Natural killer cell (primary cell): Measurements from ENCODE around the gene OGFR. TPM values are rescaled to one million over a fixed set of nuclear protein-coding genes. Genes with fewer than 3 reads are reported as not detected.
"Not testable (repeated sequence)": the region's sequence is repeated elsewhere in the genome, so short reads cannot be mapped to it uniquely, and the experiment has no call there.

Experiments
- ATAC-seq, 3 donors: fragments of 150-1000 bp in 2 of 3; fragments of 200-7000 bp in 1 of 3; cut with Tn5 transposase; 1 replicate in 1 of 3; 2 replicates in 2 of 3; pipeline ENCODE4 v1.10.0; 2021; ENCODE audit warnings: mild to moderate bottlenecking in 2 of 3, moderate library complexity in 2 of 3
- DNase-seq, 2 donors: peaks; one replicate each; pipeline versions ENCODE4 v3.0.0 to v3.0.0-alpha.2; 2013 to 2021; ENCODE audit warnings: mixed read lengths in 1 of 2
- H3K27ac ChIP-seq: one replicate; pipeline ENCODE4 v1.5.1; 2013; ENCODE audit warnings: mild to moderate bottlenecking, low read length
- H3K27me3 ChIP-seq: one replicate; pipeline ENCODE4 v1.6.1; 2013; ENCODE audit warnings: low read length; ENCODE audit not compliant: control insufficient read depth, insufficient read depth
- H3K36me3 ChIP-seq: one replicate; pipeline ENCODE4 v1.6.1; 2013; ENCODE audit warnings: low read length; ENCODE audit not compliant: control insufficient read depth, insufficient read depth
- H3K4me1 ChIP-seq: one replicate; pipeline ENCODE4 v1.6.1; 2013; ENCODE audit warnings: low read length; ENCODE audit not compliant: control insufficient read depth, insufficient read depth
- H3K4me3 ChIP-seq: one replicate; pipeline ENCODE4 v1.5.1; 2013; ENCODE audit warnings: low read length
- H3K9me3 ChIP-seq: one replicate; pipeline ENCODE4 v1.6.1; 2013; ENCODE audit warnings: low read length; ENCODE audit not compliant: control insufficient read depth, insufficient read depth
- H3K27ac Mint-ChIP-seq, 2 donors: one replicate each; pipeline ENCODE4 v1.8.0; 2022; ENCODE audit warnings: mild to moderate bottlenecking in 2 of 2, mixed read lengths in 2 of 2, moderate library complexity in 1 of 2
- H3K27me3 Mint-ChIP-seq, 2 donors: one replicate each; pipeline ENCODE4 v1.8.0; 2022; ENCODE audit warnings: low read depth in 2 of 2, mixed read lengths in 2 of 2
- H3K36me3 Mint-ChIP-seq: one replicate; pipeline ENCODE4 v1.8.0; 2022; ENCODE audit warnings: mixed read lengths
- H3K4me1 Mint-ChIP-seq, 2 donors: one replicate each; pipeline ENCODE4 v1.8.0; 2022; ENCODE audit warnings: mixed read lengths in 2 of 2
- H3K4me3 Mint-ChIP-seq: one replicate; pipeline ENCODE4 v1.8.0; 2022; ENCODE audit warnings: mild to moderate bottlenecking, moderate library complexity, mixed read lengths
- H3K9me3 Mint-ChIP-seq, 2 donors: one replicate each; pipeline ENCODE4 v1.8.0; 2022; ENCODE audit warnings: mixed read lengths in 2 of 2
- WGBS: methylation state at CpG from one replicate; pipeline ENCODE4 v1.1.7; 2013; ENCODE audit warnings: missing lambda C conversion rate; ENCODE audit not compliant: insufficient coverage; 5-methylcytosine and 5-hydroxymethylcytosine counted together
- intact Hi-C: fragments of 100-400 bp; cut with micrococcal nuclease; formaldehyde crosslinking; loops from one replicate; pipeline ENCODE4 v1.14.2; 2022
- total RNA-seq, 4 donors: library from RNA; stranded (reverse); fragments of 120-200 nt in 1 of 4; gene quantifications; one replicate each; pipeline versions ENCODE4 v1.2.3 to v1.2.4, GENCODE V29; 2013 to 2022
- TF ChIP-seq, protein P1 (sequence below): fragments of 200-600 bp; IDR thresholded peaks from one replicate; pipeline ENCODE4 v1.8.0; 2022; ENCODE audit warnings: antibody characterized with exemption

Gene OGFR
- total RNA-seq, 3 donors from 2014 or later (not counting 1 experiment from before 2014, with no cell fraction given) = 71.0 to 84.0 (median 83.0) TPM

- TF ChIP-seq, protein P1, sequence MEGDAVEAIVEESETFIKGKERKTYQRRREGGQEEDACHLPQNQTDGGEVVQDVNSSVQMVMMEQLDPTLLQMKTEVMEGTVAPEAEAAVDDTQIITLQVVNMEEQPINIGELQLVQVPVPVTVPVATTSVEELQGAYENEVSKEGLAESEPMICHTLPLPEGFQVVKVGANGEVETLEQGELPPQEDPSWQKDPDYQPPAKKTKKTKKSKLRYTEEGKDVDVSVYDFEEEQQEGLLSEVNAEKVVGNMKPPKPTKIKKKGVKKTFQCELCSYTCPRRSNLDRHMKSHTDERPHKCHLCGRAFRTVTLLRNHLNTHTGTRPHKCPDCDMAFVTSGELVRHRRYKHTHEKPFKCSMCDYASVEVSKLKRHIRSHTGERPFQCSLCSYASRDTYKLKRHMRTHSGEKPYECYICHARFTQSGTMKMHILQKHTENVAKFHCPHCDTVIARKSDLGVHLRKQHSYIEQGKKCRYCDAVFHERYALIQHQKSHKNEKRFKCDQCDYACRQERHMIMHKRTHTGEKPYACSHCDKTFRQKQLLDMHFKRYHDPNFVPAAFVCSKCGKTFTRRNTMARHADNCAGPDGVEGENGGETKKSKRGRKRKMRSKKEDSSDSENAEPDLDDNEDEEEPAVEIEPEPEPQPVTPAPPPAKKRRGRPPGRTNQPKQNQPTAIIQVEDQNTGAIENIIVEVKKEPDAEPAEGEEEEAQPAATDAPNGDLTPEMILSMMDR = no peak
- H3K27ac Mint-ChIP-seq = no peak overlapping the region
- H3K27me3 Mint-ChIP-seq = no peaks in the 10 kb centered on the region
- peaks cover 0 to 4% of the 10 kb centered on the region in 2 donors for H3K4me1 Mint-ChIP-seq
- Histone ChIP-seq H3K27me3 (no peaks in the 10 kb centered on the region), H3K27ac (no peak overlapping the region), H3K4me1 (no peaks in the 10 kb centered on the region), H3K36me3 (no peaks in the 10 kb centered on the region), H3K9me3 (no peaks in the 10 kb centered on the region), H3K4me3 (no peak overlapping the region)
- H3K9me3 Mint-ChIP-seq = no peaks in the 10 kb centered on the region
- no peak for DNase-seq
- H3K36me3 Mint-ChIP-seq = no peaks in the 10 kb centered on the region
- no peak for ATAC-seq
- intact Hi-C loops = no loop called here
- 98% methylated on average over 6 of the region's 7 CpGs for WGBS
- no peak overlapping the region for H3K4me3 Mint-ChIP-seq
These were observed 39.5 kb downstream of the OGFR start for GRCh38 chr20:62844182-62844581.

DNA sequence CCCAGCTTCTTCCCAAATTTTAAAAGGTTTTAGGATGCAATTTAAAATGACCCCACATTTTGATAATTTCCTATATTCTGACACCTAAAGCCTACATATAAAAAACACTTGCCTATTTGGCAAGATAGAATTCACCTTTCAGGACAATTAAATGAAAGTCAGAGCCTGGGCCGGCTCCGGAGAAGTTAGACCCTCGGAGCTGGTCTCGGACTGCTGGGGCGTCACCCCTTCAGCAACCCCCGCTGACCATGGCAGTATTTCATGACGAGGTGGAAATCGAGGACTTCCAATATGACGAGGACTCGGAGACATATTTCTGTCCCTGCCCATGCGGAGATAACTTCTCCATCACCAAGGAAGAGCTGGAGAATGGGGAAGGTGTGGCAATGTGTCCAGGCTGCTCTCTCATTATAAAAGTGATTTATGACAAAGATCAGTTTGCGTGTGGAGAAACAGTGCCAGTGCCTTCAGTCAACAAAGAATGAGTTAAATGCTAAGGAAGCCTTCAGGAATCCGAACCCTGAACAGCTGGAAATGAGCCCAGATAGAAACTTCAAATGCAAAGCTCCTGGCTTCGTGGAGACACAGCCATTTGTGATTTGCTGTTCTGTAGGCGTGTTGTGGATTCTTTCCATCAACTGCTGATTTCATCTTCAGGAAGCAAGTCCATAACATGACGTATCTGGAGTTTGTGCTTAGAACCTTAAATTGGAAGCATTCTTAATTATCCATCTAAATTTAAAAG is 41.0 kb downstream of the OGFR start:
- no peaks in the 10 kb centered on the region for H3K4me1 ChIP-seq
- H3K4me1 Mint-ChIP-seq = peaks cover 0 to 4% of the 10 kb centered on the region in 2 donors
- H3K27me3 ChIP-seq = no peaks in the 10 kb centered on the region
- intact Hi-C loops = no loop called here
- no peaks in the 10 kb centered on the region for H3K27me3 Mint-ChIP-seq
- ATAC-seq (no peak), DNase-seq (no peak)
- WGBS = 96% methylated on average over 14 of the region's 16 CpGs
- TF ChIP-seq, protein P1 = no peak
- no peaks in the 10 kb centered on the region for H3K36me3 Mint-ChIP-seq
- no peaks in the 10 kb centered on the region for H3K9me3 ChIP-seq
- H3K36me3 ChIP-seq = no peaks in the 10 kb centered on the region
- no peak overlapping the region for H3K27ac ChIP-seq
- H3K9me3 Mint-ChIP-seq = no peaks in the 10 kb centered on the region
- no peak overlapping the region for H3K4me3 ChIP-seq
- no peak overlapping the region for H3K27ac Mint-ChIP-seq
- no peak overlapping the region for H3K4me3 Mint-ChIP-seq

DNA sequence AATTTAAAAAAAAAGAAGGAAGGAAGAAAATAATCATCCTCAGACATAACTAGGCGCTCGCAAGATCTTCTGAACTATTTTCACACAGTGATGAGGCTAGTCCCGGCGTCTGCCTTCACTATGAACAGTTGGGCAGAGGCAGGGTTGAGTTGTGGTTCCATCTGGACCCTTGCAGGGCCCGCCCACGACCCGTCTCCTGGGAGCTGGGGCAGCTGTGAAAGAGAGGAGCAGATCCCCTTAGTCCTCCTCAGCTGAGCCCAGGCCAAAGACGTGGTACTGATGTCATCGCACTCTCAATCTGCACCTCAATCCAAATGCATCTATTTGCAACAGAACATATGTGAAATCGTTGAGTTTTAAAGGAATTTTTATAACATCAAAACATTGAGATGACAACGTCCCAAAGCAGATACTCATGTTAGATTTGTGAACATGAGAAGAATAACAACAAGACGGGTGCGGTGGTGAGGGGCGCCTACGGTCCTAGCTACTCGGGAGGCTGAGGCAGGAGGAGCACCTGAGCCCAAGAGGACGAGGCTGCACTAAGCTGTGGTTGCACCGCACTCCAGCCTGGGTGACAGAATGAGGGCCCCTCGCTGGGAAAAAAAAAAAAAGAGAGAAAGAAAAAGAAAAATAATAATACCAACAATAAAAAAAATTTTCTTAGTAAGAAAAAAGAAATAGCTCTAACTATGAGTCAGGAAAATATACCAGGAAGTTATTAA is 41.7 kb downstream of the OGFR start:
- Histone ChIP-seq H3K36me3 (no peaks in the 10 kb centered on the region), H3K27ac (no peak overlapping the region), H3K9me3 (no peaks in the 10 kb centered on the region), H3K27me3 (no peaks in the 10 kb centered on the region), H3K4me3 (no peak overlapping the region), H3K4me1 (no peaks in the 10 kb centered on the region)
- ATAC-seq (no peak), DNase-seq (no peak)
- peaks cover 0 to 4% of the 10 kb centered on the region in 2 donors for H3K4me1 Mint-ChIP-seq
- H3K9me3 Mint-ChIP-seq = no peaks in the 10 kb centered on the region
- WGBS = 96% methylated on average over 15 of the region's 19 CpGs
- TF ChIP-seq, protein P1 = no peak
- intact Hi-C loops = no loop called here
- H3K27ac Mint-ChIP-seq = no peak overlapping the region
- no peaks in the 10 kb centered on the region for H3K27me3 Mint-ChIP-seq
- no peaks in the 10 kb centered on the region for H3K36me3 Mint-ChIP-seq
- H3K4me3 Mint-ChIP-seq = no peak overlapping the region

DNA sequence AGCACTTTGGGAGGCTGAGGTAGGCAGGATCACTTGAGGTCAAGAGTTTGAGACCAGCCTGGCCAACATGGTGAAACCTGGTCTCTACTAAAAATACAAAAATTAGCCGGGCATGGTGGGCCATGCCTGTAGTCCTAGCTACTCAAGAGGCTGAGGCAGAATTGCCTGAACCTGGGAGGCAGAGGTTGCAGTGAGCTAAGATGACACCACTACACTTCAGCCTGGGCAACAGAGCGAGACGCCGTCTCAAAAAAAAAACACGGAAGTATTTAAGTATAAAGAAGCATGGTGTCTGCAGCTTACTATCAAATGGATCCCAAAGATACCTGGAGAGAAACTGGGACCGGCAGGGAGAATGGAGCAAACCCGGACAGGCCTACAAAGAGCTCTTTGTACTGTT is 44.3 kb downstream of the OGFR start:
- ATAC-seq, H3K9me3 Mint-ChIP-seq, H3K27me3 ChIP-seq, intact Hi-C loops, H3K27me3 Mint-ChIP-seq, H3K36me3 ChIP-seq, H3K36me3 Mint-ChIP-seq, H3K4me3 Mint-ChIP-seq, H3K4me3 ChIP-seq, DNase-seq, H3K9me3 ChIP-seq, H3K27ac ChIP-seq, H3K4me1 ChIP-seq, H3K27ac Mint-ChIP-seq: not testable (repeated sequence)
- 98% methylated on average over 7 of the region's 7 CpGs for WGBS
- H3K4me1 Mint-ChIP-seq = peaks cover 6 to 10% of the 10 kb centered on the region in 2 donors
